ENCODE data around the gene RAD51AP2.
"Not testable (repeated sequence)": the region's sequence is repeated elsewhere in the genome, so short reads cannot be mapped to it uniquely, and the experiment has no call there.

The RAD51AP2 gene

DNA sequence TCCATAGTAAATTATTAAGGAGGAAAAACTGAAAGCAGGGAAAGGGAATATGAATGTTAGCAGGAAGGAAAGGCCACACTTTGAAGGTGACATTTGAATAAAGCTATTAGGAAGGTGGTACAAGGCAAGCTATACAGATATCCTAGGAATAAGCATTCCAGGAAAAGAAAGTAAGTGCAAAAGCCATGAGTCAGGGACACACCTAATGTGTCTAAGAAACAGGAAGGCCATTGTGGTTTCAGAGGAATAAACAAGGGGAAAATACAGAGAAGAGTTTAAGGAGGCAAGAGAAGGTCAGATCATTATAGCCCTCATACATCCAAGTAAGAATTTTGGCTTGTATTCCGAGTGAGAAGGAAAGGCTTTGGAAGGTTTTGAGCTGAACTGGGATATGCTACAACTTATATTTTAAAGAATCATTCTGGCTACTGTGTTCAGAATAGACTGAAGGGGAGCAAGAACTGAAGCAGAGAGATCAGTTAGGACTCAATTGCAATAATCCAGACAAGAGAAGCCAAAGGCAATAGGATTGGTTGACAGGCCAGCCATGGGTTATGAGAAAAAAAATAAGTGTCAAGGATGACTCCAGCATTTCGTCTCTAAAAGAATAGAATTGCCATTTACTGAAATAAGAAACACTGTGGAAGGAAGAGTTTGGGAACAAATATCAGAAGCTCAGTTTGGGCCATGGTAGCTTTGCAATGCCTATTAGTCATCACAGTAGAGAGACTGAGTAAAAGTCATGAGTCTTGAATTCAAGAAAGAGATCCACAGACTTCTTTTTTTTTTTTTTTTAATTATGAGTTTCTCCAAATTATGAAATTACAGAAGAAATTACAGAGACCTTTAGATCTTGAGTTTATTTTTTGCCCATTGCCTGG lies 11.3 kb downstream of the RAD51AP2 start:
- Mint-ChIP-seq H3K9me3 (peaks cover 5% of the 10 kb centered on the region), H3K36me3 (no peaks in the 10 kb centered on the region), H3K27me3 (peaks cover 4% of the 10 kb centered on the region), H3K4me3 (no peak overlapping the region), H3K4me1 (no peaks in the 10 kb centered on the region), H3K27ac (no peak overlapping the region)

- no peaks in the 10 kb centered on the region for H3K4me1 Mint-ChIP-seq
- H3K27me3 Mint-ChIP-seq = peaks cover 2% of the 10 kb centered on the region
- H3K36me3 Mint-ChIP-seq = no peaks in the 10 kb centered on the region
- no peaks in the 10 kb centered on the region for H3K9me3 Mint-ChIP-seq
- no peak overlapping the region for H3K27ac Mint-ChIP-seq
- no peak overlapping the region for H3K4me3 Mint-ChIP-seq
These were observed 20.5 kb downstream of the RAD51AP2 start for GRCh38 chr2:17497718-17498117.

GRCh38 chr2:17495590-17495989 lies 22.6 kb downstream of the RAD51AP2 start:
- no peak overlapping the region for H3K27ac Mint-ChIP-seq
- no peaks in the 10 kb centered on the region for H3K9me3 Mint-ChIP-seq
- H3K4me3 Mint-ChIP-seq = no peak overlapping the region
- H3K27me3 Mint-ChIP-seq = no peaks in the 10 kb centered on the region
- no peaks in the 10 kb centered on the region for H3K36me3 Mint-ChIP-seq
- H3K4me1 Mint-ChIP-seq = no peaks in the 10 kb centered on the region

DNA sequence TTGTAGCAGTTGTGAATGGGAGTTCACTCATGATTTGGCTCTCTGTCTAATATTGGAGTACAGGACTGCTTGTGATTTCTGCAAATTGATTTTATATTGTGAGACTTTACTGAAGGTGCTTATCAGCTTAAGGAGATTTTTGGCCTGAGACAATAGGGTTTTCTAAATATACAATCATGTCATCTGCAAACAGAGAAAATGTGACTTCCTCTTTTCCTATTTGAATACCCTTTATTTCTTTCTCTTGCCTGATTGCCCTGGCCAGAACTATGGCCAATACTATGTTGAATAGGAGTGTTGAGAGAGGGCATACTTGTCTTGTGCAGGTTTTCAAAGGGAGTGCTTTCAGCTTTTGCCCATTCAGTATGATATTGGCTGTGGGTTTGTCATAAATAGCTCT lies 28.1 kb downstream of the RAD51AP2 start:
- H3K27ac Mint-ChIP-seq, H3K4me1 Mint-ChIP-seq, H3K36me3 Mint-ChIP-seq, H3K4me3 Mint-ChIP-seq, H3K27me3 Mint-ChIP-seq, H3K9me3 Mint-ChIP-seq: not testable (repeated sequence)

- H3K9me3 Mint-ChIP-seq, H3K27me3 Mint-ChIP-seq, H3K4me3 Mint-ChIP-seq, H3K36me3 Mint-ChIP-seq, H3K27ac Mint-ChIP-seq, H3K4me1 Mint-ChIP-seq: not testable (repeated sequence)
These were observed 29.6 kb downstream of the RAD51AP2 start for GRCh38 chr2:17488610-17489009.

GRCh38 chr2:17483496-17483895 lies 34.7 kb downstream of the RAD51AP2 start:
- Mint-ChIP-seq H3K27ac (no peak overlapping the region), H3K36me3 (no peaks in the 10 kb centered on the region), H3K4me3 (no peak overlapping the region), H3K4me1 (no peaks in the 10 kb centered on the region), H3K9me3 (no peaks in the 10 kb centered on the region), H3K27me3 (no peaks in the 10 kb centered on the region)

DNA sequence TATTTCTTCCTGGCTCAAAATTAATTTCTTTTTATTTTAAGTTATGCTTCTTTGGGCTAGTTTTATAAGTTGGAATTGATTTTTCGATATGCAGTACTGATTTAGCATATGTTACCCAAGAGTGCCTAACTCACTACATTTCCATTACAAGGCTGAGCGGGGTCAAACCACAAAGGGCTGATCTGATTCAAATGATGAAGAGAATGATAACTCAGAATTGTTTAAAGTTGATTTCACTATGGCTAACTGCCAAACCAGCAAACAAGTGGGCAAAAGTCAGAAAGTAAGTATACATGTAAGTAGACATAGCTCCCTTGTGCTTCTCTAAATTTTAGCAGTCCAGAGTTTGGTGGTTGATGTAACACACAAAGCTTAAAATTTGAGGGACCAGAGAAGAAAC lies 35.6 kb downstream of the RAD51AP2 start:
- Mint-ChIP-seq H3K27ac (no peak overlapping the region), H3K4me1 (no peaks in the 10 kb centered on the region), H3K36me3 (no peaks in the 10 kb centered on the region), H3K4me3 (no peak overlapping the region), H3K27me3 (no peaks in the 10 kb centered on the region), H3K9me3 (no peaks in the 10 kb centered on the region)

GRCh38 chr2:17479875-17480274 lies 38.4 kb downstream of the RAD51AP2 start:
- no peaks in the 10 kb centered on the region for H3K27me3 Mint-ChIP-seq
- H3K4me3 Mint-ChIP-seq = no peak overlapping the region
- H3K9me3 Mint-ChIP-seq = no peaks in the 10 kb centered on the region
- H3K4me1 Mint-ChIP-seq = no peaks in the 10 kb centered on the region
- H3K27ac Mint-ChIP-seq = no peak overlapping the region
- no peaks in the 10 kb centered on the region for H3K36me3 Mint-ChIP-seq

GRCh38 chr2:17476830-17477229 lies 41.4 kb downstream of the RAD51AP2 start:
- Mint-ChIP-seq H3K4me3 (no peak overlapping the region), H3K4me1 (no peaks in the 10 kb centered on the region), H3K27me3 (peaks cover 1% of the 10 kb centered on the region), H3K36me3 (no peaks in the 10 kb centered on the region), H3K27ac (no peak overlapping the region), H3K9me3 (no peaks in the 10 kb centered on the region)

- H3K27ac Mint-ChIP-seq = no peak overlapping the region
- H3K4me1 Mint-ChIP-seq = no peaks in the 10 kb centered on the region
- no peaks in the 10 kb centered on the region for H3K9me3 Mint-ChIP-seq
- no peak overlapping the region for H3K4me3 Mint-ChIP-seq
- no peaks in the 10 kb centered on the region for H3K36me3 Mint-ChIP-seq
- H3K27me3 Mint-ChIP-seq = peaks cover 1% of the 10 kb centered on the region
These were observed 42.2 kb downstream of the RAD51AP2 start for GRCh38 chr2:17476064-17476463.

DNA sequence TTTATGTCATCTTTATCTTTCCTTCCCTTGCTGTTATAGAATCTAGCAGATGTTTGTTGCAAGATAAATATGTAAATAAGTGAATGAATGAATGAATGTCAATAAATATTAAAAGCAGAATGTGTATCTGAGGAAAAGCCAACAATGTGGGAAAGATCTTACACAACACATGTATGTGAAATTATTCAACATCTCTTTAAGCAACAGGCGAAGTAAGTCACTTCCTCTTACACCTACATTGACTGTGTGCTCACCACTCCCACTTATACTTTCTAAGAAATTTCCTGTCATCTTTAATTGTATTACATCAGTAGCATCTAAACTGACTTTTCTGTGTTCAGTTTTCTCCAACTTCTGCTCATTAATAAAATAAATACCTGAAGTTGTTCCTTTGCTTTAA lies 43.0 kb downstream of the RAD51AP2 start:
- Mint-ChIP-seq H3K9me3 (peaks cover 7% of the 10 kb centered on the region), H3K4me3 (no peak overlapping the region), H3K27me3 (peaks cover 1% of the 10 kb centered on the region), H3K36me3 (no peaks in the 10 kb centered on the region), H3K27ac (no peak overlapping the region), H3K4me1 (no peaks in the 10 kb centered on the region)

- H3K4me1 Mint-ChIP-seq = no peaks in the 10 kb centered on the region
- H3K9me3 Mint-ChIP-seq = peaks cover 25% of the 10 kb centered on the region
- no peaks in the 10 kb centered on the region for H3K36me3 Mint-ChIP-seq
- H3K27ac Mint-ChIP-seq = no peak overlapping the region
- H3K4me3 Mint-ChIP-seq = no peak overlapping the region
- peaks cover 1% of the 10 kb centered on the region for H3K27me3 Mint-ChIP-seq
These were observed 46.3 kb downstream of the RAD51AP2 start for GRCh38 chr2:17471979-17472378.

- H3K4me1 Mint-ChIP-seq = no peaks in the 10 kb centered on the region
- H3K36me3 Mint-ChIP-seq = no peaks in the 10 kb centered on the region
- peaks cover 1% of the 10 kb centered on the region for H3K27me3 Mint-ChIP-seq
- H3K4me3 Mint-ChIP-seq = no peak overlapping the region
- no peak overlapping the region for H3K27ac Mint-ChIP-seq
- peaks cover 25% of the 10 kb centered on the region for H3K9me3 Mint-ChIP-seq
These were observed 47.2 kb downstream of the RAD51AP2 start for GRCh38 chr2:17470855-17471641.

GRCh38 chr2:17461087-17461475 lies 57.2 kb downstream of the RAD51AP2 start:
- H3K4me1 Mint-ChIP-seq = no peaks in the 10 kb centered on the region
- H3K9me3 Mint-ChIP-seq = no peaks in the 10 kb centered on the region
- H3K36me3 Mint-ChIP-seq = no peaks in the 10 kb centered on the region
- no peak overlapping the region for H3K4me3 Mint-ChIP-seq
- no peak overlapping the region for H3K27ac Mint-ChIP-seq
- H3K27me3 Mint-ChIP-seq = no peaks in the 10 kb centered on the region

Data from activated naive CD4-positive, alpha-beta T cell treated with anti-CD3 and anti-CD28 coated beads, Interleukin-2, amount 50 U/mL, for 24 hours (primary cell).